GM12891 (cell line): ENCODE measurements around the gene DNAH11.

Experiments
- POLR2AphosphoS5 ChIP-seq: IDR thresholded peaks from 2 replicates; pipeline ENCODE4 v1.6.1; 2011; ENCODE audit warnings: low read depth, low read length, control low read depth
- TAF1 ChIP-seq: IDR thresholded peaks from 2 replicates; pipeline ENCODE4 v1.6.1; 2011; ENCODE audit warnings: low read depth, low read length, control low read depth

DNA sequence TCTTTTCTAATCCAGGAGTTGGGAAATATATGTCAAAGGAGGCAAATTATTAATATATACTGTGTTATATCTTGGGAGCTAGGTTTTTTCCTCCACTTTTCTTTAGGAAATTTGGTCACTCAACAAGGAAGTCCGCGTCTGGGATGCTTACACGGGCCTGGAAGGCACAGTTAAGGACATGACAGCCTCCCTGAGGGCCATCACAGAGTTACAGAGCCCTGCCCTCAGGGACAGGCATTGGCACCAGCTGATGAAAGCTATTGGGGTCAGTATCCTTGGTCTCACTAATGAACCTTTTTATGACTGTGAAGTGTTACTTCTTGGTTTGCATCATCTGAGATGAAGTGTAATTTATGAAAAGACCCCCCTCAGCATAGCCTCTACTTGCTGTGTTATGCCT, 74.7 kb downstream of the DNAH11 start:
- TF ChIP-seq POLR2AphosphoS5 (no peak), TAF1 (no peak)
